ENCODE data around the gene HADHB. TPM values are rescaled to one million over a fixed set of nuclear protein-coding genes. Genes with fewer than 3 reads are reported as not detected.
"Not testable (repeated sequence)": the region's sequence is repeated elsewhere in the genome, so short reads cannot be mapped to it uniquely, and the experiment has no call there.

Gene HADHB
- total and polyA plus RNA-seq, 2 of the 13 experiments (the other 11 are each of a cell fraction or from before 2014, with no cell fraction given), result 112 to 238 TPM

- TF ChIP-seq MLXIP (CRISPR knock-in tag; IDR thresholded peaks at IDR 0.05; ENCODE audit: borderline replicate concordance) (no peak), ZKSCAN1 (IDR thresholded peaks at IDR 0.05; ENCODE audit: low read length) (no peak)
- TF ChIP-seq, protein P1, sequence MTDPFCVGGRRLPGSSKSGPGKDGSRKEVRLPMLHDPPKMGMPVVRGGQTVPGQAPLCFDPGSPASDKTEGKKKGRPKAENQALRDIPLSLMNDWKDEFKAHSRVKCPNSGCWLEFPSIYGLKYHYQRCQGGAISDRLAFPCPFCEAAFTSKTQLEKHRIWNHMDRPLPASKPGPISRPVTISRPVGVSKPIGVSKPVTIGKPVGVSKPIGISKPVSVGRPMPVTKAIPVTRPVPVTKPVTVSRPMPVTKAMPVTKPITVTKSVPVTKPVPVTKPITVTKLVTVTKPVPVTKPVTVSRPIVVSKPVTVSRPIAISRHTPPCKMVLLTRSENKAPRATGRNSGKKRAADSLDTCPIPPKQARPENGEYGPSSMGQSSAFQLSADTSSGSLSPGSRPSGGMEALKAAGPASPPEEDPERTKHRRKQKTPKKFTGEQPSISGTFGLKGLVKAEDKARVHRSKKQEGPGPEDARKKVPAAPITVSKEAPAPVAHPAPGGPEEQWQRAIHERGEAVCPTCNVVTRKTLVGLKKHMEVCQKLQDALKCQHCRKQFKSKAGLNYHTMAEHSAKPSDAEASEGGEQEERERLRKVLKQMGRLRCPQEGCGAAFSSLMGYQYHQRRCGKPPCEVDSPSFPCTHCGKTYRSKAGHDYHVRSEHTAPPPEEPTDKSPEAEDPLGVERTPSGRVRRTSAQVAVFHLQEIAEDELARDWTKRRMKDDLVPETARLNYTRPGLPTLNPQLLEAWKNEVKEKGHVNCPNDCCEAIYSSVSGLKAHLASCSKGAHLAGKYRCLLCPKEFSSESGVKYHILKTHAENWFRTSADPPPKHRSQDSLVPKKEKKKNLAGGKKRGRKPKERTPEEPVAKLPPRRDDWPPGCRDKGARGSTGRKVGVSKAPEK (CRISPR knock-in tag; IDR thresholded peaks at IDR 0.05; ENCODE audit: borderline replicate concordance), result no peak
These were observed 82.8 kb downstream of the HADHB start (continued) for GRCh38 chr2:26327291-26328272.

GRCh38 chr2:26329083-26329482 is 84.3 kb downstream of the HADHB start:
- H3K79me2 ChIP-seq (ENCODE audit: insufficient read depth, low read length); H3K4me3 ChIP-seq (replicated peaks in 1 of 3; ENCODE audit: insufficient read depth in 1 of 3, low read depth in 2 of 3, low read length in 3 of 3); FAIRE-seq; H4K20me1 ChIP-seq (ENCODE audit: insufficient read depth, low read length); DNase-seq (ENCODE audit: low spot score); H3K9me3 ChIP-seq (ENCODE audit: low read length); H3K27me3 ChIP-seq (ENCODE audit: control insufficient read depth in 1 of 2, insufficient read depth in 2 of 2, low read length in 2 of 2); ATAC-seq; H3K4me2 ChIP-seq (ENCODE audit: low read depth, low read length); H3K9ac ChIP-seq (ENCODE audit: insufficient read depth, low read depth, low read length); H3K36me3 ChIP-seq (replicated peaks in 1 of 2; ENCODE audit: control insufficient read depth in 1 of 2, insufficient read depth in 2 of 2, low read length in 2 of 2); POLR2A ChIA-PET; BruUV-seq (replicated peaks); H2AFZ ChIP-seq (ENCODE audit: low read length); H3K27ac ChIP-seq (ENCODE audit: extremely low read length, insufficient read depth, low read length): not testable (repeated sequence)
- peaks cover 38% of the 10 kb centered on the region for H3K4me1 ChIP-seq (ENCODE audit: insufficient read depth, low read length)
- WGBS (ENCODE audit: low lambda C conversion rate), result 68% methylated on average over 4 of the region's 4 CpGs
- intact Hi-C loops (cut with micrococcal nuclease; ENCODE audit: unreplicated experiment), result loop anchor here (5.0 kb wide), 1 partner anchor 157 kb away; the partner anchor contains the start of gene GAREM2
- CTCF ChIA-PET (ENCODE audit: low intra/inter-chr PET ratio, low total read pairs), result interaction anchor here (1.5 kb wide), 1 partner anchor 94 kb away, joined by 10 read pairs; no protein-coding TSS in a partner anchor
- in situ Hi-C loops (cut with HindIII; ENCODE audit: extremely low pct_ligation_motif_present, low pct_unique_long_range_greater_than_20kb), result loop anchor here (25.0 kb wide), 1 partner anchor 342 kb away; the partner anchor contains the start of gene KIF3C
- peak; percentile 74 for TF ChIP-seq ZNF121 (CRISPR knock-in tag; IDR thresholded peaks at IDR 0.05)
